Kidney capillary endothelial cell (primary cell): ENCODE measurements around the gene NKX1-2.

Source experiments
- DNase-seq: peaks from one replicate; pipeline ENCODE4 v3.0.0-alpha.2; 2018; ENCODE audit warnings: low spot score

NKX1-2 gene

DNA sequence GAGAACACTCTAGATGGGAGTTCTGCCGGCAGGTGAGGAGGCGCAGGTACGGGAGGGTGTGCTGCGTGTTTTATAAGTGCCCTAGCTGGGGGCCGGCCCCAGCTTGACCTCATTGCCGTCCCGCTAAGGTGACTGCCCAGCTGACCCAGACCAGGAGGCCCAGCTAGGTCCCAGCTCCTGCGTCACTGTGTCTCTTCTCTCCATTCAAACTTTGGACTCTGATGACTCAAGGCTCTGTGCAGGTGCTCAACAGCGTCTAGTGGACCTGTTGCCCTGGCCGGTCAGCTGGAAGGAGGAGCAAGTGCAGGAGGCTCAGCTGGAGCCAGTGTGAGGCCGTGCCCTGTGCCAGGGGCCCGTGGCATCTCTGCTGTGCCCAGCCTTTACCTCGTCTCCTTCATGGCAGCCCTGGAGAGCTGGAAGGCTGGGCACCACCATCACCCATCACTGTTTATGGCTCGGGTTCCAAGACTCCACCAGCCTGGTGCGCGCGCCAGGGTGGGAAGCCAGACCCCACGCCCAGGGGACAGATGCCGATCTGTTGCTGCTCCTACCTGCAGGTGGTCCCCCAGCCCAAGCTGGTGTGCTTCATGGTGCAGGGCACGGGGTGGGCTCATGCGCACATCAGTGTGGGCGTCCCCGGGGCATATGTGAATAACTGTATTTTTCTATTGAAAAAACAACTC is 26.3 kb upstream of the NKX1-2 start:
- DNase-seq: no peak

DNA sequence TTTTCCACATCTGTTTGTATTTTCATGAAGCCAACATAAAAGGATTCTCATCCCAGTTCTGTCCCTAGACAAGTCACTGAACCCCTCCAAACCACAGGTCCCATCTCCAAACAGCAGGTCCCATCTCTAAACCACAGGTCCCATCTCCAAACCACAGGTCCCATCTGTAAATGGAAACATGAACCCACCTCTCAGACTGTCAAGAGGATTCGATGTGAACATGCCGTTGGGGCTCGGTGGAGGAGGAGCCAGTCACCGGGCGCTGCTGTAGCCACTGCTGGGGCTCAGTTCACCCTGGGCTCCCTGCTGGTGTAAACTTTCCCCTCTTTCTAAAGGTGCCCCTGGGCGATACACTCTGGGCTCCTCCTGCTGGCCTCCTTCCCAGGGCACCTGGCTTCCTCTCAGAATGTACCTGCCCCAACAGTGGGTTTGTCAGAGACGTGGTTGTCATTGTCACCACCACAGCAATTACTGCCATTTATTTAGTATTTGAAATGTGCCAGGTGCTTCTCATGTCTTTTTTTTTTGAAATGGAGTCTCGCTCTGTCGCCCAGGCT is 24.8 kb upstream of the NKX1-2 start:
- no peak for DNase-seq

DNA sequence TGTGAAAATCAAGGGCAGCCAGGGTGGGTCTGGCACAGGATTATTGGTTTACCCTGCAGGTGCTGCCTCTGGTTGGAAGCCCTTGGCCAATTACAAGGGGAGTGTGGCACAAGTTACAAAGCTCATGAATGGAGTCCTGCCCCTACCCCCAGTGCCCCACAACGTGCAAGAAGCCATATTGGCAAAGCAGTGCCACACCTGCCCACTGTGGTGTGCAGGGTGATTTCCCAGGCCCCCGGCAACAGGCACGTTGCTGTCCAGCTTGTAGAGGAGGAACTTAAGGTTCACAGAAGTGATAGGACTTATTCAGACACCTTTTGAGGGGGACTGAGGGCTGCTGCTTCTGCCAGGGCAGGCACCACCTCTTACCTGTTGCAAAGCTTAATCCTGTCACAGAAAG is 23.2 kb upstream of the NKX1-2 start:
- DNase-seq: no peak

DNA sequence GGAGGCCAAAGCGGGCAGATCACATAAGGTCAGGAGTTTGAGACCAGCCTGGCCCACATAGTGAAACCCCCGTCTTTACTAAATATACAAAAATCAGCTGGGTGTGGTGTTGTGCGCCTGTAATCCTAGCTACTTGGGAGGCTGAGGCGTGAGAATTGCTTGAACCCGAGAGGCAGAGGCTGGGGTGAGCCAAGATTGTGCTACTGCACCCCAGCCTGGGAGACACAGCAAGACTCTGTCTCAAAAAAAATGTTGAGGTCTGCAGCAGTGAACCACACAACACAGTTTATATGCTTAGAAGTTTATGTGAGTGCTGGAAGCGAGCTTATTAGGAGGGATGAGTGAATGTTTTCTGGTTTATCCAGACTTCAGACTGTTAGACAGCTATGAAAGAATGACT is 22.2 kb upstream of the NKX1-2 start:
- no peak for DNase-seq

DNA sequence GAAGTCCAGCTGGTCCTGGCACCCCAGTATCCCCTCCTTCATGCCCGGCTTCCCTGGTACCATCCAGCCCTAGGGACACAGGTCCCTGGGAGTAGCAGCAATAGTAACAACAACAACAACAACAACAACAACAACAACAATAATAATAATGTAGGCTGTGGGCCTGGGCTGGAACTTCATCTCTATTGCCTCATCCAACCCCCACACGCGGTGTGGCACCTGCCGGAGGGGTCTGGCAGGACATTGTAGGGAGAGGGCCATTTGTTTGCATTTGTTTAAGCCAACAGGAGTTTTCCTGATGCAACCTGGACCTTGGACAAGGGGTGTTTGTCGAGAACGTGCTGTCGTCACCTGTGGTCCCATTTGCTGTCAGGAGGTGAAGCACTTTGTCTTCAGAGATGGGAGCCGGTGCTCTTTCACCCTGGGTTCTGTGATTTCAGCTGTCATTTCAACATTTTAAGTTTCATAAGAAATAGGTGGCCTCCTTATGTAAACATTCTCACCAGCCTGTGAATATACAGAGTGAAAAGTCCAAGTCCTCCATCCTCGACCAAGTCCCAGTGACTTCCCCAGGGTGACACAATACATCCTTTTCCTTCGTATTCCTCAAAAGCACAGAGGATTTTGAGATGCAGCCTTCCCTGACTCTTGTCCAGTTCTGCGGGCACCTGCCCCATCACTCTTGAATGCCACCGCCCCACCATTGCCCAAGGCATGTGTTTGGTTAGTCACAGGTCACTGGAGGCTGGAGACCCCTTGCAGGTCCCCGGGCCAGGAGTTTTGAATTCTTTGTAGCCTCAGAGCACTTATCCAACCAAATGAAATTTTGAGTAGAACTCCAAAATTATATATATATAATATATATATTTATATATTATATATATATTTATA is 21.0 kb upstream of the NKX1-2 start:
- DNase-seq: no peak

DNA sequence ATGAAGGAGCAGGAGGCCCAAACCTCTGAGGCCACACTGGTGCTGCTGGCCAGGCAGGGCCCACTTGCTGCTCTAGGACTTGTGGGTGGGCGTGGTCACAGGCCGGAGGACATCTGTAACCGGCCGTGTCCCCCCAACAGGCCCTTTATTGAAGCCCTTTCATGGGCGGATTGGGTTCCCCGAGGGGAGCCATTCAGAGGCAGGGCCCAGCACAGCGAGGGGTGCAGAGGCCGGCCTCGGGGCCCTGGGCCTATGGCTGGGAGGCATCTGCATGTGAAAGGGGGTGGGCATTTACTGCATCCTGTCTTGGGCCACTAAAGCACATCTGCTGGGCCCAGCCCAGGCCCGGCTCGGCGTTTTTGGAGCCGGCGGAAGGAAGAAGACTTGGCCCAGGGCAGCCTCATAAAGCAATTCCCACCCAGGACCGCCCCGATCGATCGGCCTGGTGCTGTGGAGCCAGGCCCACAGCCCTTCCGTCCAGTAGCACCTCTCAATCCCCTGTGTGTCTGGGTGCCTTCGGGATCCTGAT is 20.2 kb upstream of the NKX1-2 start:
- no peak for DNase-seq

DNA sequence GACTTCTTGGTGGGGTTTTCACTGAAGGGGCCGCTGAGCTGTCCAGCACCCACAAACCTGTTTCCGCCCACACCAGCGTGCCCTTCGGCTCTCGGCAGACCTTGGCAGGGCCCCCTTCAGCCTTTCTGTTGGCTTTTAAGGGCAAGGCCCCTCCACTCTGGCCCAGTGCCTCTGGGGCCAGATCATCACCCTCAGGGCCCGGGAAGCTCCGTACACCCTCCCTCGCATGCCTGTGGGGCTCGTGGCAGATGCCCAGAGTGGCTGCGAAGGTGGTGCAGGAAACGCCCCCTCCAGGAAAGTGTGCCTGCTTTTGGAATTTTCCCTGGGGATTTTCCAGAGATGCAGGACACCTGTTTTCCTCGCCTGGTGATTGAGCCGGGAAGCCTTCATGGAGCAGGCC is 18.8 kb upstream of the NKX1-2 start:
- no peak for DNase-seq

DNA sequence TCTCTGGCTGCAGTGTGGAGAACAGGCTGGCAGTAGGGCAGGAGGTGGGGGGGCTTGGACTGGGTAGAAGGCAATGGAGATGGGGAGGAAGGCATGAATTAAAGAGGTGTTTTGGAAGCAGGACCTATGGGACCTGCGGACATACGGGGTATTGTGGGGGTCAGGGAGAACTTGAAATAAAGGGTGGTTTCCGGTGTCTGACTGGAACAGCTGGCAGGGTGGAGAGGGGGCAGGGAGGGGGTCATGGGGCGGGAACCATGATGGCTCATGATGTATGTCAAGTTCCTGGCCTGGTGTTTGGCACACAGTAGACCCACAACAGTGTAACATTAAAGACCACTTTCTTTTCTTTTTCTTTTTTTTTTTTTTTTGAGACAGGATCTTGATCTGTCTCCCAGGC is 17.3 kb upstream of the NKX1-2 start:
- no peak for DNase-seq

GRCh38 chr10:124465777-124466488 is 16.1 kb upstream of the NKX1-2 start:
- DNase-seq: no peak

DNA sequence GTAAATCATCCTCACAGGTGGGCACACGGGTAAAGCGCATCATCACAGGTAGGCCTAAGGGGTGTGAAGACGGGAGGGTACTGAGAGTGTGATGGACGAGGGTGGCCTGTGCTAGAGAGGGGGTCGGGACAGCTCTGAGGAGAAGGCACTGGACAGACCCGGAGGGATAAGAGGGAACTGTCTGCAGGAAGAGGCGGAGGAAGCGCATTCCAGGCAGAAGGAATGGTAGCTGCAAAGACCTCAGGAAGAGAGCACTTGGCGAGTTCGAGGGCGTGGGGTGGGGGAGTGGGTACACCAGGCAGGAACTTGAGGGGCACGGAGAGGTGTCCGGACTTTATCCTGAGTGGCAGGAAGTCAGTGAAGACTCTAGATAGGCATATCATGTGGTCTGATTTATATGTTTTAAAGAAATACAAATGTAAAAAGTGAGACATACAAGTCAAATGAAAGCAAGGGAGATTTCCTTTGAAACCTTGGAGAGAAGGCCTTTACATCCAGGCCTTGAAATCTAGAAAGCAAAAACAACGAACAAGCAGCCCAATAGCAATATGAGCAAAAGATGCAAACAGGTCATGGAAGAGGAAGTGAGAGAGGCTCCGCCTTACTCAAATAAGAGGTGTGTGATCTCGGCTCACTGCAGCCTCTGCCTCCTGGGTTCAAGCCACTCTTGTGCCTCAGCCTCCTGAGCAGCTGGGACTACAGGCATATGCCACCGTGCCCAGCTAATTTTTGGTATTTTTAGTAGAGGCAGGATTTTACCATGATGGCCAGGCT is 15.4 kb upstream of the NKX1-2 start:
- no peak for DNase-seq

- DNase-seq: no peak
Measured at GRCh38 chr10:124464028-124464965, 14.5 kb upstream of the NKX1-2 start.

DNA sequence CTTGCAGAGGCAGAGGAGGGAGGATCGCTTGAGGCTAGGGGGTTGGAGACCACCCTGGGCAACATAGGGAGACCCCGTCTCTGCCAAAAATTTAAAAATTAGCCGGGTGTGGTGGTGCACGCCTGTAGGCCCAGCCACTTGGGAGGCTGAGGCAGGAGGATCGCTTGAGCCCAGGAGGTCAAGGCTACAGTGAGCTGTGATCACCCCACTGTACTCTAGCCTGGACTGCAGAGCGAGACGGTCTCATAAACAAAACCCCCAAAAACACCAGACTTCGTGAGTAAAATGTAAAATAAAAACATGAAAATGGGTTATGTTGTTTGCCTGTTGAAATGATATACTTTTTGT is 12.5 kb upstream of the NKX1-2 start:
- no peak for DNase-seq

DNA sequence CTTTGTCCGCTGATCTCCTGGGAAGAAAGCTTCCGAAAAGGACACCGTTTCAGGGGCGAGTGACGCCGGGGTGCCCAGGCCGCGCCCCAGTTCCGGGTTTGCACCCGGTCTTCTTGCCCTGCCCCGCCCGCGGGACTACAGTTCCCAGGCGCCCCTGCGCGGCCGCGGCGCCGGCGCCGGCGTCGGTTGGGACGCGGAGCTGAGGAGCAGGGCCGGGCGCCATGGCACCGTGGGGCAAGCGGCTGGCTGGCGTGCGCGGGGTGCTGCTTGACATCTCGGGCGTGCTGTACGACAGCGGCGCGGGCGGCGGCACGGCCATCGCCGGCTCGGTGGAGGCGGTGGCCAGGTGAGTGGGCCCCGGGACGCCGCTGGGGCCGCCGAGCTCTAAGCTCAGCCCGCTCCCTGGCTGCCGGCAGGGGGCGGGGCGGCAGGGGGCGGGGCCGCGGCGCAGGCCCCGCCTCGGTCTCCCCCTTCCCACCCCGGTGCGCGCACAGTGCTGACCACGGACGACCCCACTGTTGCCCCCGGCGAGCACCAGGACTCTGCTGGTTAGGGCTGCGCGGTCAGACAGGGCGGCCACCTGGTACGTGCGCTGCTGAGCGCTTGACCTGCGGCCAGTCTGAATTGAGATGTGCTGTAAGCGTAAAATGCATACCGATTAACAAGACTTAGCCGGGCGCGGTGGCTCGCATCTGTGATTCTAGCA is 12.0 kb upstream of the NKX1-2 start, which contains the start of gene LHPP:
LHPP (plus strand) TSS at position 182 of the 706 bp plus-strand sequence; CDS start at position 222, 40 bp downstream.
- peak; percentile 77 for DNase-seq

DNA sequence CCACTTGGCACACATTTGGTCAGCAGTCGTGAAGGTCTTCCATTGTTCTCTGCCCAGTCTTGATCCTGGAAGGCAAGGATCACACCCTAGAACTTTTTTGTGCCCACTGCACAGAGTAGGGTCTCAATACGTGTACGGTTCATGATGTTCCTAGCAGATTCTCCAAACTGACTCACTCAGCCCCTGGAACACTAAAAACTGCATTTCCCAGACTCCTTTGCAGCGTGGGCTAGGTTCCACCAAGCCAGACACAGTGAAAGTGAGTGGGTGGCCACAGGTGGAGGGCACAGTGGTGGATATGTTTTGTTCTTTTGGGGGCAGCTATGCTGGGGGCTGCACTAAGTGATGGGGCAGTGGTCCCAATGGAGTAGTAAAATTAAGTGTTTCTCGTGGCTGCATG is 10.3 kb upstream of the NKX1-2 start:
- no peak for DNase-seq

DNA sequence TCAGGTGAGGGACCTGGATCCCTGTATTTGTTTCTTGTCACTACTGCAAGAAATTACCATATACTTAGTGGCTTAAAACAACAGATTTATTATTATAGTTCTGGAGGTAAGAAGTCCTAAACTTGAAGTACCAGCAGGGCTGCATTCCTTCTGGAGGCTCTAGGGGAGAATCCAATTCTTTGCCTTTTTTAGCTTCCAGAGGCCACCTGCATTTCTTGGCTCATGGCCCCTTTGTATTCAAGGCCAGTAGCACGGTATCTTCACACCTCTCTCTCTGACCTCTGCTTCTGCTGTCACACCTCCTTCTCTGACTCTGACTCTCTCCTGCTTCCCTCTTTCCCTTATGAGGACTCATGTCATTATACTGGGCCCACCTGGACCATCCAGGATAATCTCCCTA is 9.6 kb upstream of the NKX1-2 start:
- no peak for DNase-seq

DNA sequence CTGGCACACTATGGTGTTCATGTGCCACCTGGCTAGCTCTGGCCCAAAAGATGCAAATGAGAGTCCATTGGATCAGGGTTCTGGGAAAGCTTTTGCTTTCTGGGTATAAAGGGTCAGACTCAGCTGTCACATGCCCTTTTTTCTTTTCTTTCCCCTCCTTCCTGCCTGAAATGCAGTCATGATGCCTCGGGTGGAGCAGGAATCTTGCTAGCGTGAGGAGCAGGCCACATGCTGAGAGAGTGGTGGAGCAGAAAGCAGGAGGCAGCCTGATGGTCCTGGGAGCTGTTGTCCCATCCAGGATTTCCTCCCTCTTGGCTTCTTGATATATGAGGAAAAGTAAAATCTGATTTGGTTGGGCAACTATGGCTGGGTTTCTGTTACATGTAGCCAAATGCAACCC is 9.1 kb upstream of the NKX1-2 start:
- no peak for DNase-seq

- no peak for DNase-seq
Measured at GRCh38 chr10:124458473-124458872, 8.6 kb upstream of the NKX1-2 start.

- no peak for DNase-seq
Measured at GRCh38 chr10:124455441-124455840, 5.6 kb upstream of the NKX1-2 start.

GRCh38 chr10:124453960-124454610 is 4.2 kb upstream of the NKX1-2 start:
- DNase-seq: no peak
